ENCODE results near the gene PRICKLE1.

GRCh38 chr12:42475106-42475505 lies 114.4 kb downstream of the PRICKLE1 start:
- TF ChIP-seq POLR2A (IDR thresholded peaks at IDR 0.05) (no peak), CTCF (IDR thresholded peaks at IDR 0.05) (no peak)

All from uterus (tissue), 2 donors.